IPS DF 6.9 (cell line): Measurements from ENCODE around the gene TAF8.

ENCODE experiments used
- DNase-seq: peaks from one replicate; pipeline ENCODE4 v3.0.0-alpha.2; 2013; ENCODE audit warnings: low read depth, low spot score
- H3K27ac ChIP-seq: one replicate; pipeline ENCODE4 v1.5.1; 2013; ENCODE audit warnings: low read length, control low read depth
- H3K27me3 ChIP-seq: 2 replicates; pipeline ENCODE4 v1.6.1; 2013; ENCODE audit warnings: mild to moderate bottlenecking, low read length; ENCODE audit not compliant: control insufficient read depth, insufficient read depth
- H3K36me3 ChIP-seq: 2 replicates; pipeline ENCODE4 v1.6.1; 2013; ENCODE audit warnings: low read length; ENCODE audit not compliant: control insufficient read depth, insufficient read depth
- H3K4me1 ChIP-seq: 2 replicates; pipeline ENCODE4 v1.6.1; 2013; ENCODE audit warnings: low read length; ENCODE audit not compliant: control insufficient read depth, insufficient read depth
- H3K4me3 ChIP-seq: 2 replicates; pipeline ENCODE4 v1.5.1; 2013; ENCODE audit warnings: mild to moderate bottlenecking, low read length
- H3K9me3 ChIP-seq: 2 replicates; pipeline ENCODE4 v1.6.1; 2013; ENCODE audit warnings: low read length, inconsistent platforms; ENCODE audit not compliant: control insufficient read depth, insufficient read depth
- WGBS: extraction: QIAGEN DNeasy Blood & Tissue Kit; methylation state at CpG from one replicate; pipeline ENCODE4 v1.1.7; 2013; ENCODE audit warnings: mixed read lengths, missing lambda C conversion rate; ENCODE audit not compliant: insufficient read length, insufficient coverage; 5-methylcytosine and 5-hydroxymethylcytosine counted together

TAF8 gene

GRCh38 chr6:42013134-42013516, 37.2 kb upstream of the TAF8 start:
- H3K4me1 ChIP-seq, result peaks cover 4% of the 10 kb centered on the region; the same call in 1 of the 2 replicates

DNA sequence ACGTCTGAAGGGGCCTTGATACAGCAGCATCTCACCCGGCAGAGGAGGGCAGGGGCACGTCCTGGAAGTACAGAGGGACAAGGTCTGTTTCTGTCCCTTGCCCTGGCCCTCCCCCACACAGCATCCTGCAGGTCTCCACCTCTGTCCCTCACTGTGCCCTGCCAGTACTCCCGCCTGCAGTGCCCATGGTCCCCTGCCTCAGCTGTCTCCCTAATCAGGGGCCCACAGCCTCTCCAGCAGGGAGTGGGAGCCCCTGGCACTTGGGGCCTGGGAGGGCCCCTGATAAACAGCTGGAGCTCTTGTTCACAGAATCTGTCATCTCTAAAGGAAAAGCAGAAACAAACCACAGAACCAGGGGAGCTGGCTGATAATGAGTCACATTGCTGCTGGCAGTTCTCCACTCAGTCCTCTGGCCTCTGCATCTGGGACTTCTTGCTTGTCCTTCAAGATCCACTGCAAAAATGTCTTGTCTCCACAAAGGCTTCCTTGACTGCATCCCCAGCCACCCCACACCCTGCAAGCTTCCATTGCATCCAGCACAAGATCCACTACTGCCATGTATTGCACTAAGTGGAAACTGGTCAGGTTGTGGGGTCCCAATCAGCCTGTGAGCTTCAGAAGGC, 33.2 kb upstream of the TAF8 start:
- H3K27me3 ChIP-seq, result no peaks in the 10 kb centered on the region
- DNase-seq, result no peak
- no peaks in the 10 kb centered on the region for H3K9me3 ChIP-seq
- no peaks in the 10 kb centered on the region for H3K4me1 ChIP-seq
- no peak overlapping the region for H3K4me3 ChIP-seq
- no CpG with 5 or more reads among the region's 4 CpGs for WGBS
- H3K36me3 ChIP-seq, result no peaks in the 10 kb centered on the region
- no peak overlapping the region for H3K27ac ChIP-seq

More at GRCh38 chr6:42013134-42013516, 37.2 kb upstream of the TAF8 start:
- Histone ChIP-seq H3K4me3 (no peak overlapping the region), H3K36me3 (no peaks in the 10 kb centered on the region), H3K27me3 (no peaks in the 10 kb centered on the region), H3K27ac (no peak overlapping the region), H3K9me3 (no peaks in the 10 kb centered on the region)
- WGBS, result no CpG with 5 or more reads among the region's 2 CpGs
- DNase-seq, result no peak

DNA sequence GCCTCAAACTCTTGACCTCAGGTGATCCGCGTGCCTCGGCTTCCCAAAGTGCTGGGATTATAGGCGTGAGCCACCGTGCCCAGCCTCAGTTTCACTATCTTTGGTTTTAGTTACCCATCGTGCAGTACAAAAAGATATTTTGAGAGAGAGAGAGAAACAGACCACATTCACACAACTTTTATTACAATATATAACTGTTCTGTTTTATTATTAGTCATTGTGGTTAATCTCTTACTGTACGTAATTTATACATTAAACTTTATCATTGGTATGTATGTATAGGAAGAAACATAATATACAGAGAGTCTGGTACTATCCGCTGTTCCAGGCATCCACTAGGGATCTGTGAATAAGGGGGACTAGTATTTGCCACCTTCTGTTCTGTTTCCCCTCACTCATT, 29.4 kb upstream of the TAF8 start:
- no peaks in the 10 kb centered on the region for H3K9me3 ChIP-seq
- no peaks in the 10 kb centered on the region for H3K27me3 ChIP-seq
- H3K4me3 ChIP-seq, result no peak overlapping the region
- no peaks in the 10 kb centered on the region for H3K36me3 ChIP-seq
- no peak overlapping the region for H3K27ac ChIP-seq
- no peak for DNase-seq
- H3K4me1 ChIP-seq, result peaks cover 4% of the 10 kb centered on the region; the same call in 1 of the 2 replicates
- WGBS, result no CpG with 5 or more reads among the region's 8 CpGs

- no peaks in the 10 kb centered on the region for H3K36me3 ChIP-seq
- no peak for DNase-seq
- peaks cover 4% of the 10 kb centered on the region; the same call in 1 of the 2 replicates for H3K4me1 ChIP-seq
- H3K27me3 ChIP-seq, result no peaks in the 10 kb centered on the region
- H3K4me3 ChIP-seq, result no peak overlapping the region
- no CpG with 5 or more reads among the region's 12 CpGs for WGBS
- no peak overlapping the region for H3K27ac ChIP-seq
- H3K9me3 ChIP-seq, result no peaks in the 10 kb centered on the region
Observed at GRCh38 chr6:42021847-42022754, 28.2 kb upstream of the TAF8 start.

- Histone ChIP-seq H3K27ac (no peak overlapping the region), H3K4me1 (peaks cover 4% of the 10 kb centered on the region; the same call in 1 of the 2 replicates), H3K27me3 (no peaks in the 10 kb centered on the region), H3K36me3 (no peaks in the 10 kb centered on the region), H3K9me3 (no peaks in the 10 kb centered on the region), H3K4me3 (no peak overlapping the region)
- no peak for DNase-seq
- WGBS, result no CpG with 5 or more reads among the region's 14 CpGs
Observed at GRCh38 chr6:42022755-42023384, 27.5 kb upstream of the TAF8 start.

DNA sequence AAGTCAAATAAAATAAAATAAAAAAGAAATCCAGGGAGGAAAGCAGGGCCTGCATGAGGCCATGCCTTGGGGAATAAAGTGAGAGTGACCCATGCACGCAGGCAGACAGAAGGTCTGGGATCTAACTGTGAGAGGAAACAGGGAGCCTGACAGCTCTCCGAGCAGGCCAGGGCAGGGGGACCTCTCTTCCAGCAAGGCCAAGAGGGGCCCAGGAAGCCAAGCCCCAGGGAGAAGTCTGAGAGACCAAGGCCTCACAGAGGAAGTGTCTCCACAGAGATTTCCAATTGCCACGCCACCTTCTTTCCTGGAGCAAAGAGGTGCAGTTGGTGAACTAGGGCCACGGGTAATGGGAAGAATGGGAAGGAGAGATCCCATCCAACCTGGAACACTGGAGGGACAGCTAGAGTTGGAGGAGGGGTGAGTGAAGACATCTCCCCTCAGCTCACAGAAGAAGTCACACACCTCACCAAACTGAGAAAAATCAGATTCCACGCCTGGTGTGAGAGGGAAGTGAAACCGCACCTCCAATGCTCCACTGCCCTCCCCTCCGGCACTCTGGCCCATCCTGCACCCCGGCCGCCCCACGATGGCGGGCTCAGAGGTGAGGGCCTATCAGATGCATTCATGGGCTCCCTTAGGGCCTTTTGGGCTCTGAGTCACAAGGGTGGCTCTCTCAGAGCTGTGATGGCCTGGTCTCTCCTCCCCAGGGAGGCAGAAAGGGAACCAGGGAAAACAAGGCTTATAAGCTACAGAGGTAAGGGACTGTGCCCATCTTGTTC, 25.1 kb upstream of the TAF8 start:
- no peak for DNase-seq
- WGBS, result no CpG with 5 or more reads among the region's 11 CpGs
- H3K4me3 ChIP-seq, result no peak overlapping the region
- H3K4me1 ChIP-seq, result peaks cover 4% of the 10 kb centered on the region; the same call in 1 of the 2 replicates
- H3K27ac ChIP-seq, result no peak overlapping the region
- no peaks in the 10 kb centered on the region for H3K9me3 ChIP-seq
- no peaks in the 10 kb centered on the region for H3K27me3 ChIP-seq
- H3K36me3 ChIP-seq, result no peaks in the 10 kb centered on the region

DNA sequence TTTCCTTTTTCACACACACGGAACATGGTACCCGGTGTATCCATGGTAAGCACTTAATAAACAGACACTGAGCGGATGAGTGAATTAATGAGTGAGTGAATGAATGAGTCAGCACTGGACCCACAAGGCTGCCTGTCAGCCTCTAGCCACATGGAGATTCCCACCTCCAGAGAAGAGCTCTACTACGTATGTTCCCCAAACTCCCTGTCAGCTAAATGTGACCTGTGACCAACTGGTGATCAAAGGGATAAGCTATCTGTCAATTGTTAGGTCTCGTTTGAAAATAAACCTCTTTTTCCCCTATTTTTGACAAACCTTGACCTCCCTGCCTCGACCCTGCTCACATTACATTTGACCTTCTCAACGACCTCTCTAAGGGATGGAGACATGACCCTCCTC, 24.5 kb upstream of the TAF8 start:
- no CpG with 5 or more reads among the region's 7 CpGs for WGBS
- H3K27me3 ChIP-seq, result no peaks in the 10 kb centered on the region
- H3K9me3 ChIP-seq, result no peaks in the 10 kb centered on the region
- H3K27ac ChIP-seq, result no peak overlapping the region
- peaks cover 7% of the 10 kb centered on the region; the same call in 1 of the 2 replicates for H3K4me1 ChIP-seq
- DNase-seq, result no peak
- no peaks in the 10 kb centered on the region for H3K36me3 ChIP-seq
- H3K4me3 ChIP-seq, result no peak overlapping the region

DNA sequence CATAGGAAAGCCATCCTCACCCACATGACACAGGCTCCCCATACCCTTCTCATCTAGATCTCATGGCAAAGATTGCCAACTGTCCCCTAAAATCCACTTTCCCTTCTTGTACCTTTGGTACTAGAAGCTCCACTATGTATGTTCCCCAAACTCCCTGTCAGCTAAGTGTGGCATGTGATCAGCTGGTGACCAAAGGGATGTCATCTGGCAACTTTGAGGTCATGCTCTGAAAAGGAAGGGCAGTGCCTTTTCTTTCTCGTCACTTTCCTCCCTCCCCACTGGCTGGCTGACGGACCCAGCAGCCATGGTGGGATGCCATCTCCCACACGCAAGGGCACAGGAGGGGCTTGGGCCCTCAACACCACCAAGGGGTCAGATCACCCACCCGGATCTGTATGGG, 23.8 kb upstream of the TAF8 start:
- no CpG with 5 or more reads among the region's 4 CpGs for WGBS
- Histone ChIP-seq H3K4me1 (peaks cover 10% of the 10 kb centered on the region), H3K9me3 (no peaks in the 10 kb centered on the region), H3K36me3 (no peaks in the 10 kb centered on the region), H3K27ac (no peak overlapping the region), H3K4me3 (no peak overlapping the region), H3K27me3 (no peaks in the 10 kb centered on the region)
- DNase-seq, result no peak

GRCh38 chr6:42028234-42029061, 21.9 kb upstream of the TAF8 start:
- no peak overlapping the region for H3K4me3 ChIP-seq
- no peak overlapping the region for H3K27ac ChIP-seq
- no peaks in the 10 kb centered on the region for H3K36me3 ChIP-seq
- H3K9me3 ChIP-seq, result no peaks in the 10 kb centered on the region
- peaks cover 6% of the 10 kb centered on the region for H3K4me1 ChIP-seq
- no CpG with 5 or more reads among the region's 17 CpGs for WGBS
- DNase-seq, result no peak
- H3K27me3 ChIP-seq, result no peaks in the 10 kb centered on the region
